ENCODE results near the gene PRKD2.

Gene PRKD2

GRCh38 chr19:46635920-46636761 is 80.8 kb downstream of the PRKD2 start, which contains the start of gene GNG8:
GNG8 (minus strand) TSS chr19:46636202; CDS start chr19:46634682, 1,520 bp downstream.
- no peak for TF ChIP-seq POLR2AphosphoS5 (IDR thresholded peaks at IDR 0.05; ENCODE audit: low read depth, low read length)
- TF ChIP-seq TAF1 (IDR thresholded peaks at IDR 0.05; ENCODE audit: borderline replicate concordance, insufficient read depth, low read length): no peak
- TF ChIP-seq FOXP2 (optimal IDR thresholded peaks at IDR 0.05; ENCODE audit: borderline replicate concordance, extremely low read depth, extremely low read length, insufficient read depth): no peak
- no peak for TF ChIP-seq REST (IDR thresholded peaks at IDR 0.05; ENCODE audit: insufficient read depth in 1 of 2, low read depth in 2 of 2, low read length in 2 of 2)
- no peak for TF ChIP-seq SIN3A (IDR thresholded peaks at IDR 0.05; ENCODE audit: borderline replicate concordance, insufficient read depth, low read length)

- TF ChIP-seq POLR2AphosphoS5 (IDR thresholded peaks at IDR 0.05; ENCODE audit: low read depth, low read length) (no peak), FOXP2 (optimal IDR thresholded peaks at IDR 0.05; ENCODE audit: borderline replicate concordance, extremely low read depth, extremely low read length, insufficient read depth) (no peak), REST (IDR thresholded peaks at IDR 0.05; ENCODE audit: insufficient read depth in 1 of 2, low read depth in 2 of 2, low read length in 2 of 2) (no peak), SIN3A (IDR thresholded peaks at IDR 0.05; ENCODE audit: borderline replicate concordance, insufficient read depth, low read length) (no peak), TAF1 (IDR thresholded peaks at IDR 0.05; ENCODE audit: borderline replicate concordance, insufficient read depth, low read length) (no peak)
These were observed 82.2 kb downstream of the PRKD2 start for GRCh38 chr19:46634656-46635218.

GRCh38 chr19:46634045-46634655 is 82.8 kb downstream of the PRKD2 start:
- TF ChIP-seq TAF1 (IDR thresholded peaks at IDR 0.05; ENCODE audit: borderline replicate concordance, insufficient read depth, low read length) (no peak), REST (IDR thresholded peaks at IDR 0.05; ENCODE audit: insufficient read depth in 1 of 2, low read depth in 2 of 2, low read length in 2 of 2) (no peak), SIN3A (IDR thresholded peaks at IDR 0.05; ENCODE audit: borderline replicate concordance, insufficient read depth, low read length) (no peak), POLR2AphosphoS5 (IDR thresholded peaks at IDR 0.05; ENCODE audit: low read depth, low read length) (no peak), FOXP2 (optimal IDR thresholded peaks at IDR 0.05; ENCODE audit: borderline replicate concordance, extremely low read depth, extremely low read length, insufficient read depth) (no peak)

- TF ChIP-seq FOXP2 (optimal IDR thresholded peaks at IDR 0.05; ENCODE audit: borderline replicate concordance, extremely low read depth, extremely low read length, insufficient read depth): no peak
- TF ChIP-seq REST (IDR thresholded peaks at IDR 0.05; ENCODE audit: insufficient read depth in 1 of 2, low read depth in 2 of 2, low read length in 2 of 2): no peak
- no peak for TF ChIP-seq SIN3A (IDR thresholded peaks at IDR 0.05; ENCODE audit: borderline replicate concordance, insufficient read depth, low read length)
- TF ChIP-seq TAF1 (IDR thresholded peaks at IDR 0.05; ENCODE audit: borderline replicate concordance, insufficient read depth, low read length): no peak
- no peak for TF ChIP-seq POLR2AphosphoS5 (IDR thresholded peaks at IDR 0.05; ENCODE audit: low read depth, low read length)
These were observed 83.8 kb downstream of the PRKD2 start for GRCh38 chr19:46633130-46633529.

All from PFSK-1 (cell line).